RWPE2 (cell line): ENCODE results near the gene ADAMTSL4.
"Not testable (repeated sequence)": the region's sequence is repeated elsewhere in the genome, so short reads cannot be mapped to it uniquely, and the experiment has no call there.

Experiments used
- ATAC-seq: fragments of 200-7000 bp; cut with Tn5 transposase; 3 replicates; pipeline ENCODE4 v1.9.1; 2021; ENCODE audit warnings: low read depth
- DNase-seq: peaks from one replicate; pipeline ENCODE4 v3.0.0-alpha.2; 2020; ENCODE audit warnings: low spot score
- H3K27ac ChIP-seq: fragments of 450-650 bp; 2 replicates; pipeline ENCODE4 v1.5.1; 2017; ENCODE audit warnings: mild to moderate bottlenecking; ENCODE audit not compliant: poor library complexity, severe bottlenecking
- H3K27me3 ChIP-seq: fragments of 250-450 bp; sonication (Bioruptor Pico); 2 replicates; pipeline ENCODE4 v1.5.1; 2021; ENCODE audit warnings: mild to moderate bottlenecking, moderate library complexity; ENCODE audit not compliant: insufficient read depth, poor library complexity, severe bottlenecking
- H3K36me3 ChIP-seq: fragments of 250-450 bp; sonication (Bioruptor Pico); 2 replicates; pipeline ENCODE4 v1.5.1; 2020; ENCODE audit warnings: low read depth, mild to moderate bottlenecking, moderate library complexity
- H3K4me1 ChIP-seq: fragments of 250-450 bp; sonication (Bioruptor Pico); 2 replicates; pipeline ENCODE4 v1.5.1; 2021; ENCODE audit warnings: mild to moderate bottlenecking, moderate library complexity; ENCODE audit not compliant: insufficient read depth, poor library complexity, severe bottlenecking
- H3K4me3 ChIP-seq: fragments of 250-450 bp; sonication (Bioruptor Pico); 2 replicates; pipeline ENCODE4 v1.5.1; 2021; ENCODE audit warnings: mild to moderate bottlenecking, moderate library complexity; ENCODE audit not compliant: severe bottlenecking
- H3K9me3 ChIP-seq: fragments of 250-450 bp; sonication (Bioruptor Pico); 2 replicates; pipeline ENCODE4 v1.5.1; 2021; ENCODE audit warnings: mild to moderate bottlenecking, moderate library complexity; ENCODE audit not compliant: severe bottlenecking
- CTCF ChIP-seq: fragments of 450-650 bp; IDR thresholded peaks from one replicate; pipeline ENCODE4 v1.5.1; 2017; ENCODE audit warnings: mild to moderate bottlenecking, moderate library complexity; ENCODE audit not compliant: poor library complexity, severe bottlenecking

ADAMTSL4 gene

DNA sequence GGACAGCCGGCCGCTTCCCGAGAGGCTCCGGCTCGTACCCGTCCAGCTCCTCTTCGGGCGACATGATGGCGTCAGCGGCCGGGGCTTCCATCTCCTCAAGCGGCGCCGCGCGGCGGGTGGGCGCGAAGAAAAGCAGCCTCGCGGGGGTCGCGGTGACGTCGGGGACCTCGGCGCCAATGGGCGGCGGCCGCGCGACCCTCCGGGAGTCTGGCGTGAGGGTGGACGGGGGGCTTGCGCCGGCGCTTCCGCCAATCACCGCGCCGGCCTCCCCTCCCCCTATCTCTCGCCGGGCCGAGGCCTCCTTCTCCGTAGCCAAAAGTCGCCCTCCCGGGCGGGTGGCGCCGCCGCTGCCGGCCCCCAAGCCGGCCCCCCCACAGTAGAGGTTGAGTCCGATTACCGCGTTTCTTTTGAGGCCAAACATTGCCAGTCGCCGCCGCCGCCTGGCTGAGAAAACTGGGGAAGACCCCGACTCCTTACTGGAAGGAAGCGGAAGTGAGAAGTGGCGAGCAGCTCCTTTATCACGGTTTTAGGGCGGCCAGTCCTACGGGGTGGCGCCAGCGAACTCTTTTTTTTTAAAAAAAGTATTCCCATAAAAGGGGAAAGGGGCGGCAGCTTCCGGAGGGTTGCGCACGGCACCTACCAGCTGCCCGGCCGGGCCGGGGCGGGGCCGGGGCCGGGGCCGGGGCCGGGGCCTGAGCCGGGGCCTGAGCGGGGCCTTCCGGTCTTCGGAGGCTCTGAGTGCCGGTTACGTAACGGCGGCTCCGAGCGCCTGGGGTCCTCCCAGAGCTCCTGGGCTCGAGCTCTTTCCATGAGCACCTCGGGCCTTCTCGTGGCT, 30.1 kb downstream of the ADAMTSL4 start, which contains the start of gene MCL1:
MCL1 (minus strand) TSS at position 501 of the 835 bp plus-strand sequence; CDS start at position 421, 80 bp downstream.
- H3K9me3 ChIP-seq: no peaks in the 10 kb centered on the region
- DNase-seq: peak; percentile 92
- TF ChIP-seq CTCF: no peak
- peak within 1 kb of the TSS; percentile 100 for H3K27ac ChIP-seq
- H3K4me3 ChIP-seq: peak within 1 kb of the TSS; percentile 73
- ATAC-seq: peak; percentile 88
- peaks cover 24% of the 10 kb centered on the region for H3K4me1 ChIP-seq
- no peaks in the 10 kb centered on the region for H3K27me3 ChIP-seq
- H3K36me3 ChIP-seq: peaks cover 49% of the 10 kb centered on the region

- Histone ChIP-seq H3K27me3 (no peaks in the 10 kb centered on the region), H3K27ac (peak overlapping the region; percentile 100), H3K4me1 (peaks cover 18% of the 10 kb centered on the region), H3K4me3 (peak overlapping the region; percentile 73), H3K36me3 (peaks cover 41% of the 10 kb centered on the region), H3K9me3 (no peaks in the 10 kb centered on the region)
- no peak for ATAC-seq
- TF ChIP-seq CTCF: no peak
- no peak for DNase-seq
Observed at GRCh38 chr1:150579945-150580642, 30.9 kb downstream of the ADAMTSL4 start.

DNA sequence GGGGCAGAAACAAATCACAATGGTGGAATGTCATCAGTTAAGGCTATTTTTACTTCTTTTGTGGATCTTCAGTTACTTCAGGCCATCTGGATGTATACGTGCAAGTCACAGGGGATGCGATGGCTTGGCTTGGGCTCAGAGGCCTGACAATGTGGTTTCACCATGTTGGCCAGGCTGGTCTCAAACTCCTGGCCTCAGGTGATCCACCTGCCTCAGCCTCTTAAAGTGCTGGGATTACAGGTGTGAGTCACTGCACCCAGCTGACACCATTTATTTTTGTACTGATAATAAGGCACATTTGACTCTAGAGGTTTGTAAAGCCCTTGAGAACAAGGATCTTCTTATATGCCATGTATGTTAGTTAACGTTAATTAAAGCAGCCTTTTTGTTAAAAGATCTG, 31.8 kb downstream of the ADAMTSL4 start:
- DNase-seq, H3K9me3 ChIP-seq, H3K27me3 ChIP-seq, H3K4me3 ChIP-seq, ATAC-seq: not testable (repeated sequence)
- peaks cover 33% of the 10 kb centered on the region for H3K36me3 ChIP-seq
- peaks cover 12% of the 10 kb centered on the region for H3K4me1 ChIP-seq
- peak overlapping the region; percentile 100 for H3K27ac ChIP-seq

DNA sequence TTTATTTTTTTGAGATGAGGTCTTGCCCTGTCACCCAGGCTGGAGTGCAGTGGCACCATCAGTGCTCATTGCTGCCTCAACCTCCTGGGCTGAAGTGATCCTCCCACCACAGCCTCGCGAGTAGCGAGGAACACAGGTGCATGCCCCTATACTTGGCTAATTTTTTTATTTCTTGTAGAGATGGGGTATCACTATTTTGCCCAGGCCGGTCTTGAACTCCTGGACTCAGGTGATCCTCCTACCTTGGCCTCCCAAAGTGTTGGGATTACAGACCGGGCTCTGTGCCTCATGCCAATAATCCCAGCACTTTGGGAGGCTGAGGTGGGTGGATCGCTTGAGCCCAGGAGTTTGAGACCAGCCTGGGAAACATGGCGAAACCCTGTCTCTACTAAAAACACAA, 32.2 kb downstream of the ADAMTSL4 start:
- not testable (repeated sequence) for H3K9me3 ChIP-seq, ATAC-seq, H3K4me3 ChIP-seq, DNase-seq, H3K27me3 ChIP-seq
- Histone ChIP-seq H3K36me3 (peaks cover 28% of the 10 kb centered on the region), H3K27ac (peak overlapping the region; percentile 100), H3K4me1 (peaks cover 12% of the 10 kb centered on the region)

GRCh38 chr1:150581962-150582361, 32.8 kb downstream of the ADAMTSL4 start:
- ATAC-seq, H3K27me3 ChIP-seq, H3K4me3 ChIP-seq, H3K27ac ChIP-seq, H3K9me3 ChIP-seq, DNase-seq: not testable (repeated sequence)
- Histone ChIP-seq H3K4me1 (peaks cover 12% of the 10 kb centered on the region), H3K36me3 (peaks cover 23% of the 10 kb centered on the region)

DNA sequence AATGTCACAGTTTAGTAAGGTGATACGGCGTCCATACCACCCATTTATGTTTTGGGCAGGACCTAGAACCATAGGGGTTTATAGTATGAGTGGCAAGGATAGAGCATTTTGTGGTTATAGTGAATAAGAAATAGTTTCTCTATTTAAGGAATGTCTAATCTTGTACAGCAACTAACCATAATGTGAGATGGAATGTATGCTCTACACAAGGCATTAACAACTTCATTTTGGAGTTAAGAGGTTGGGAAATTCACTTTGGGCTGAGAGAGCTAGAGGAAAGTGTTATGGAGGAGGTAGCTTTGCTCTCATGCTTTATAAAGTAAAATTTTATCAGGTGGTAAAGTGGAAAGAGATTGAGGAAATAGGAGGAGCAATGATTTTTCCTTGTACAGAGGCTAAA, 33.2 kb downstream of the ADAMTSL4 start:
- no peaks in the 10 kb centered on the region for H3K27me3 ChIP-seq
- peaks cover 19% of the 10 kb centered on the region for H3K36me3 ChIP-seq
- H3K4me1 ChIP-seq: peaks cover 12% of the 10 kb centered on the region
- no peak for TF ChIP-seq CTCF
- ATAC-seq (no peak), DNase-seq (no peak)
- H3K9me3 ChIP-seq: no peaks in the 10 kb centered on the region
- no peak overlapping the region for H3K27ac ChIP-seq
- H3K4me3 ChIP-seq: no peak overlapping the region
